Endothelial cell of umbilical vein (primary cell): ENCODE data around the gene IQGAP2. TPM values are rescaled to one million over a fixed set of nuclear protein-coding genes. Genes with fewer than 3 reads are reported as not detected.

ENCODE experiments used
- BruUV-seq: library from RNA; stranded (reverse); fragments of 400-500 nt; replicated peaks from 2 replicates; lab custom pipeline; 2021; lab: Mats Ljungman, UMichigan
- CTCF ChIA-PET: fragments of 300-600, 350-600 bp; sonication (Branson Sonifier 250); formaldehyde crosslinking; loops from one replicate; lab custom pipeline; 2021; ENCODE audit warnings: antibody characterized with exemption, inconsistent platforms; lab: Charles Lee
- POLR2A ChIA-PET: fragments of 300-600, 350-600 bp; sonication (Branson Sonifier 250); formaldehyde crosslinking; loops from one replicate; lab custom pipeline; 2021; ENCODE audit warnings: antibody characterized with exemption, inconsistent platforms; lab: Charles Lee
- DNase-seq: peaks from one replicate; pipeline ENCODE4 v3.0.0-alpha.2; 2011; ENCODE audit warnings: low read depth, low spot score
- FAIRE-seq: peaks from 2 replicates; lab custom pipeline; 2011; peaks lifted over from hg19 to GRCh38; lab: Jason Lieb, UNC
- H2AFZ ChIP-seq: 2 replicates; pipeline ENCODE4 v1.6.0; 2012; ENCODE audit warnings: low read depth, low read length, control low read depth, inconsistent platforms
- H3K27ac ChIP-seq: 2 replicates; pipeline ENCODE4 v1.5.1; 2011; ENCODE audit warnings: low read depth, mild to moderate bottlenecking, control low read depth, low read length, moderate library complexity; ENCODE audit not compliant: insufficient read depth
- H3K27me3 ChIP-seq, 2 experiments: 2 replicates each; pipeline versions ENCODE4 v1.6.0 to v1.6.1; 2011; ENCODE audit warnings: low read length in 2 of 2, mixed read lengths in 1 of 2; ENCODE audit not compliant: control insufficient read depth in 2 of 2, insufficient read depth in 2 of 2
- H3K36me3 ChIP-seq, 2 experiments: 2 replicates in 1 of 2; 3 replicates in 1 of 2; pipeline ENCODE4 v1.5.1; 2011; ENCODE audit warnings: low read length in 2 of 2, mild to moderate bottlenecking in 1 of 2, moderate library complexity in 1 of 2; ENCODE audit not compliant: control insufficient read depth in 2 of 2, insufficient read depth in 2 of 2; ENCODE audit errors: extremely low read depth in 1 of 2
- H3K4me1 ChIP-seq: 3 replicates; pipeline ENCODE4 v1.5.1; 2011; ENCODE audit warnings: mild to moderate bottlenecking, low read length; ENCODE audit not compliant: control insufficient read depth, insufficient read depth; ENCODE audit errors: extremely low read depth
- H3K4me2 ChIP-seq: 2 replicates; pipeline ENCODE4 v1.6.1; 2011; ENCODE audit warnings: low read length, control low read depth, mixed read lengths; ENCODE audit not compliant: insufficient read depth
- H3K4me3 ChIP-seq, 3 experiments: fragments of 200-600 bp in 1 of 3; sonication (generic), shearing (Covaris generic) in 1 of 3; replicated peaks in 1 of 3; 2 replicates each; pipeline ENCODE4 v1.5.1; 2011 to 2016; ENCODE audit warnings: control low read depth in 3 of 3, low read length in 3 of 3, mild to moderate bottlenecking in 2 of 3, inconsistent platforms in 1 of 3, low read depth in 1 of 3, moderate library complexity in 1 of 3; ENCODE audit not compliant: insufficient read depth in 1 of 3
- H3K79me2 ChIP-seq: 2 replicates; pipeline ENCODE4 v1.6.0; 2012; ENCODE audit warnings: low read length, inconsistent platforms; ENCODE audit not compliant: control insufficient read depth, insufficient read depth
- H3K9ac ChIP-seq: replicated peaks from 2 replicates; pipeline ENCODE3; 2011; ENCODE audit warnings: low read length, control low read depth; ENCODE audit not compliant: insufficient read depth; ENCODE audit errors: extremely low read depth
- H3K9me1 ChIP-seq: replicated peaks from 3 replicates; pipeline ENCODE4 v1.6.0; 2011; ENCODE audit warnings: mild to moderate bottlenecking, low read length; ENCODE audit not compliant: control insufficient read depth, insufficient read depth; ENCODE audit errors: extremely low read depth
- H3K9me3 ChIP-seq: replicated peaks from 2 replicates; pipeline ENCODE4 v1.5.1; 2012; ENCODE audit warnings: low read length, inconsistent platforms; ENCODE audit not compliant: control insufficient read depth, insufficient read depth
- H4K20me1 ChIP-seq: replicated peaks from 2 replicates; pipeline ENCODE3; 2011; ENCODE audit warnings: mild to moderate bottlenecking, low read length; ENCODE audit not compliant: control insufficient read depth, insufficient read depth; ENCODE audit errors: extremely low read depth
- CTCF ChIP-seq, 2 donors: IDR thresholded peaks; 1 replicate in 1 of 2; 2 replicates in 1 of 2; pipeline ENCODE4 v1.5.1; 2011; ENCODE audit warnings: low read length in 2 of 2, mild to moderate bottlenecking in 2 of 2, moderate library complexity in 2 of 2, control low read depth in 1 of 2, inconsistent platforms in 1 of 2, low read depth in 1 of 2; ENCODE audit not compliant: insufficient read depth in 1 of 2; ENCODE audit errors: extremely low read depth in 1 of 2
- EZH2 ChIP-seq: IDR thresholded peaks from 2 replicates; pipeline ENCODE4 v1.6.1; 2012; ENCODE audit warnings: borderline replicate concordance, low read depth, mild to moderate bottlenecking, moderate library complexity, low read length, inconsistent platforms; ENCODE audit not compliant: severe bottlenecking
- FOS ChIP-seq: IDR thresholded peaks from 2 replicates; pipeline ENCODE4 v1.6.1; 2011; ENCODE audit warnings: mild to moderate bottlenecking, low read length, moderate library complexity, borderline replicate concordance; ENCODE audit not compliant: insufficient read depth
- GATA2 ChIP-seq: IDR thresholded peaks from 2 replicates; pipeline ENCODE4 v1.7.0; 2011; ENCODE audit warnings: low read depth, mild to moderate bottlenecking, moderate library complexity, mixed read lengths, low read length; ENCODE audit not compliant: insufficient read length, insufficient read depth
- JUN ChIP-seq: IDR thresholded peaks from 2 replicates; pipeline ENCODE4 v1.6.1; 2011; ENCODE audit warnings: borderline replicate concordance, low read depth; ENCODE audit not compliant: insufficient read length, insufficient read depth
- MAX ChIP-seq: IDR thresholded peaks from 2 replicates; pipeline ENCODE4 v1.6.1; 2011; ENCODE audit not compliant: insufficient read depth, insufficient read length
- MYC ChIP-seq: IDR thresholded peaks from one replicate; pipeline ENCODE4 v1.6.1; 2011; ENCODE audit warnings: mild to moderate bottlenecking, low read depth, low read length
- POLR2A ChIP-seq: IDR thresholded peaks from 2 replicates; pipeline ENCODE4 v1.6.1; 2012; ENCODE audit warnings: low read depth, mild to moderate bottlenecking, control low read depth, low read length
- POLR2AphosphoS5 ChIP-seq: IDR thresholded peaks from 2 replicates; pipeline ENCODE4 v1.6.1; 2012; ENCODE audit warnings: low read depth, mild to moderate bottlenecking, control low read depth, low read length, moderate library complexity; ENCODE audit not compliant: insufficient read depth
- dilution Hi-C: fragments of 300-500 bp; cut with MboI; formaldehyde crosslinking; loops from one replicate; pipeline ENCODE4 v1.15.0; 2019; ENCODE audit warnings: low sequenced_read_pairs; ENCODE audit not compliant: extremely low pct_ligation_motif_present
- intact Hi-C: fragments of 100-400 bp; cut with micrococcal nuclease; formaldehyde crosslinking; loops from one replicate; pipeline ENCODE4 v1.10.0; 2022
- polyA plus RNA-seq, 4 experiments: library from polyadenylated mRNA; depleted of rRNA in 3 of 4; stranded (reverse) in 3 of 4; unstranded in 1 of 4; fragments of >200 nt; gene quantifications; 2 replicates each; pipeline versions ENCODE4 v1.2.1 to v1.2.3, GENCODE V29; 2011 to 2012; ENCODE audit warnings: missing spikeins in 1 of 4
- total RNA-seq: library from RNA; stranded (reverse); gene quantifications from 2 replicates; pipeline ENCODE4 v1.2.3, GENCODE V29; 2021

Gene IQGAP2
- total and polyA plus RNA-seq, 2 donors (not counting 3 experiments of a cell fraction or from before 2014, with no cell fraction given) = 4.5 to 4.7 TPM

- Histone ChIP-seq H3K9me1 (no peaks in the 10 kb centered on the region), H3K27me3 (no peaks in the 10 kb centered on the region), H3K4me3 (no peak overlapping the region), H3K9me3 (no peaks in the 10 kb centered on the region), H4K20me1 (no peaks in the 10 kb centered on the region), H3K27ac (no peak overlapping the region), H3K4me2 (no peak overlapping the region), H2AFZ (no peak overlapping the region), H3K9ac (no peak overlapping the region), H3K79me2 (no peaks in the 10 kb centered on the region), H3K36me3 (no peaks in the 10 kb centered on the region), H3K4me1 (no peaks in the 10 kb centered on the region)
- TF ChIP-seq POLR2AphosphoS5 = no peak
- no peak for TF ChIP-seq FOS
- TF ChIP-seq CTCF (IDR thresholded peaks at IDR 0.05; ENCODE audit: extremely low read depth in 1 of 2, insufficient read depth in 1 of 2, low read depth in 1 of 2, low read length in 2 of 2) = no peak
- TF ChIP-seq GATA2 = no peak
- no peak for TF ChIP-seq MAX
- TF ChIP-seq POLR2A = no peak
- TF ChIP-seq JUN = no peak
- no peak for TF ChIP-seq MYC
- TF ChIP-seq EZH2 = no peak
- intact Hi-C loops (no loop called here), dilution Hi-C loops (no loop called here)
- FAIRE-seq = no peak
- DNase-seq = no peak
- no TSS peak for BruUV-seq
- CTCF ChIA-PET = interaction anchor here (0.8 to 1.1 kb wide), 2 partner anchors 13 to 14 kb away, joined by 3 to 4 read pairs; no protein-coding TSS in a partner anchor
- POLR2A ChIA-PET = no interaction called here
Observed at GRCh38 chr5:76754668-76755078, 351.6 kb downstream of the IQGAP2 start.
